Stimulated activated CD4-positive, alpha-beta T cell treated with anti-CD3 and anti-CD28 coated beads, Interleukin-15, amount 100 ng/mL, for 24 hours (primary cell): ENCODE data around the gene PPP2R2B.
"Not testable (repeated sequence)": the region's sequence is repeated elsewhere in the genome, so short reads cannot be mapped to it uniquely, and the experiment has no call there.

ENCODE experiments used
- DNase-seq: peaks from one replicate; pipeline ENCODE4 v3.0.0-alpha.2; 2020

PPP2R2B gene

GRCh38 chr5:146642410-146642809 lies 236.1 kb downstream of the PPP2R2B start:
- no peak for DNase-seq

- no peak for DNase-seq
Observed at GRCh38 chr5:146641941-146642340, 236.6 kb downstream of the PPP2R2B start.

GRCh38 chr5:146640285-146640896 lies 238.2 kb downstream of the PPP2R2B start:
- DNase-seq, result no peak

- DNase-seq, result no peak
Observed at GRCh38 chr5:146635443-146635842, 243.1 kb downstream of the PPP2R2B start.

- DNase-seq, result no peak
Observed at GRCh38 chr5:146633323-146633764, 245.2 kb downstream of the PPP2R2B start.

GRCh38 chr5:146632620-146633322 lies 245.8 kb downstream of the PPP2R2B start:
- no peak for DNase-seq

GRCh38 chr5:146630472-146630871 lies 248.1 kb downstream of the PPP2R2B start:
- no peak for DNase-seq

- no peak for DNase-seq
Observed at GRCh38 chr5:146628950-146629349, 249.6 kb downstream of the PPP2R2B start.

- DNase-seq, result no peak
Observed at GRCh38 chr5:146626936-146627335, 251.6 kb downstream of the PPP2R2B start.

- no peak for DNase-seq
Observed at GRCh38 chr5:146624179-146624578, 254.4 kb downstream of the PPP2R2B start.

- no peak for DNase-seq
Observed at GRCh38 chr5:146623666-146624065, 254.9 kb downstream of the PPP2R2B start.

- DNase-seq, result no peak
Observed at GRCh38 chr5:146623009-146623408, 255.5 kb downstream of the PPP2R2B start.

- no peak for DNase-seq
Observed at GRCh38 chr5:146622391-146622790, 256.2 kb downstream of the PPP2R2B start.

GRCh38 chr5:146620669-146621051 lies 257.9 kb downstream of the PPP2R2B start:
- DNase-seq, result no peak

GRCh38 chr5:146620031-146620668 lies 258.4 kb downstream of the PPP2R2B start:
- no peak for DNase-seq

GRCh38 chr5:146618434-146618833 lies 260.1 kb downstream of the PPP2R2B start:
- DNase-seq, result no peak

- not testable (repeated sequence) for DNase-seq
Observed at GRCh38 chr5:146609731-146610130, 268.8 kb downstream of the PPP2R2B start.

GRCh38 chr5:146607659-146608332 lies 270.8 kb downstream of the PPP2R2B start:
- no peak for DNase-seq

- no peak for DNase-seq
Observed at GRCh38 chr5:146606893-146607292, 271.7 kb downstream of the PPP2R2B start.

- no peak for DNase-seq
Observed at GRCh38 chr5:146600376-146600775, 278.2 kb downstream of the PPP2R2B start.

GRCh38 chr5:146599261-146599660 lies 279.3 kb downstream of the PPP2R2B start:
- no peak for DNase-seq

GRCh38 chr5:146595088-146595487 lies 283.5 kb downstream of the PPP2R2B start:
- DNase-seq, result no peak

- DNase-seq, result no peak
Observed at GRCh38 chr5:146592352-146592751, 286.2 kb downstream of the PPP2R2B start.

- DNase-seq, result no peak
Observed at GRCh38 chr5:146589028-146589345, 289.6 kb downstream of the PPP2R2B start.
